ENCODE data around the gene OASL.

Gene OASL

DNA sequence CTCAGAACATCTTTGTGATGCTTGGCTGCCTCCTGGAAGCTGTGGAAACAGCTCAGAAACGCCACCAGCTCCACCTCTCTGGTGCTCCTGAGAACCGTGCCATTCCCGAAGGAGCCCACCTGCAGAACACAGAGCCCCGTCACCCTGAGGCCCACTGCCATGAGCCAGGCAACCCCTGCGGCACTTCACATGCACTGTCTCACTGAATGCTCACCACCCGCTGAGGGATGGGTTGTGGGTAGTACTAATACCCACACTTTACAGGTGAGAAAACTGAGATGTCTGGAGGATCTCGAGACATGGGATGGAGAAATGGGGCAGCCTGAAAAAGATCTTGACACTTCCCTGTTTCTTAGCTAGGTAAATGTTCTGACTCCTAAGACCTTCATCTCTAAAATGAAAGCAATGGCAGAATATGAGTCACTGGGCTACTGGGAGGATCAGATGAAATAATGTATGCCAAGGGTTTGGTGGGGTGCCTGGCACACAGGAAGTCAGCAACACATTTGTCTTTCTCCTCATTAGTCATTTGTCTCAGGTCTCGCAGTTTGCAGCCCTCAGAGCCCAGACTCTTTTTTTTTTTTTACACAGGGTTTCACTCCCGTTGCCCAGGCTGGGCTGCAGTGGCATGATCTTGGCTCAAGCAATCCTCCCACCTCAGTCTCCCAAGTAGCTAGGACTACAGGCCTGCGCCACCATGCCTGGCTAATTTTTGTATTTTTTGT is 5.3 kb downstream of the OASL start:
- H3K9ac ChIP-seq (ENCODE audit: low read depth, low read length, poor library complexity, severe bottlenecking) = no peak overlapping the region
- H3K4me3 ChIP-seq (ENCODE audit: low read length, poor library complexity, severe bottlenecking) = no peak overlapping the region
- no peak overlapping the region for H2AFZ ChIP-seq (ENCODE audit: low read length)
- H3K9me2 ChIP-seq (replicated peaks; ENCODE audit: low read depth, low read length) = no peaks in the 10 kb centered on the region
- H3K9me3 ChIP-seq (ENCODE audit: insufficient read depth, low read depth, low read length) = no peaks in the 10 kb centered on the region
- H3K27me3 ChIP-seq (ENCODE audit: insufficient read depth, low read length, poor library complexity, severe bottlenecking) = peaks cover 69% of the 10 kb centered on the region
- H3K4me2 ChIP-seq (ENCODE audit: low read depth, low read length, poor library complexity, severe bottlenecking) = peak overlapping the region; percentile 22
- no peaks in the 10 kb centered on the region for H3F3A ChIP-seq (ENCODE audit: low read depth)
- H3K79me2 ChIP-seq (ENCODE audit: insufficient read depth, low read length) = no peaks in the 10 kb centered on the region
- no peaks in the 10 kb centered on the region for H3K36me3 ChIP-seq (ENCODE audit: insufficient read depth, low read length)
- H3K4me1 ChIP-seq (ENCODE audit: insufficient read depth, low read length, poor library complexity, severe bottlenecking) = peaks cover 9% of the 10 kb centered on the region
- no peaks in the 10 kb centered on the region for H4K20me1 ChIP-seq (ENCODE audit: insufficient read depth, low read length, poor library complexity, severe bottlenecking)
- TF ChIP-seq EZH2phosphoT487 (IDR thresholded peaks at IDR 0.05; ENCODE audit: borderline replicate concordance) = no peak
- TF ChIP-seq, protein P1, sequence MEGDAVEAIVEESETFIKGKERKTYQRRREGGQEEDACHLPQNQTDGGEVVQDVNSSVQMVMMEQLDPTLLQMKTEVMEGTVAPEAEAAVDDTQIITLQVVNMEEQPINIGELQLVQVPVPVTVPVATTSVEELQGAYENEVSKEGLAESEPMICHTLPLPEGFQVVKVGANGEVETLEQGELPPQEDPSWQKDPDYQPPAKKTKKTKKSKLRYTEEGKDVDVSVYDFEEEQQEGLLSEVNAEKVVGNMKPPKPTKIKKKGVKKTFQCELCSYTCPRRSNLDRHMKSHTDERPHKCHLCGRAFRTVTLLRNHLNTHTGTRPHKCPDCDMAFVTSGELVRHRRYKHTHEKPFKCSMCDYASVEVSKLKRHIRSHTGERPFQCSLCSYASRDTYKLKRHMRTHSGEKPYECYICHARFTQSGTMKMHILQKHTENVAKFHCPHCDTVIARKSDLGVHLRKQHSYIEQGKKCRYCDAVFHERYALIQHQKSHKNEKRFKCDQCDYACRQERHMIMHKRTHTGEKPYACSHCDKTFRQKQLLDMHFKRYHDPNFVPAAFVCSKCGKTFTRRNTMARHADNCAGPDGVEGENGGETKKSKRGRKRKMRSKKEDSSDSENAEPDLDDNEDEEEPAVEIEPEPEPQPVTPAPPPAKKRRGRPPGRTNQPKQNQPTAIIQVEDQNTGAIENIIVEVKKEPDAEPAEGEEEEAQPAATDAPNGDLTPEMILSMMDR (conservative IDR thresholded peaks at IDR 0.05; ENCODE audit: low read length) = no peak

DNA sequence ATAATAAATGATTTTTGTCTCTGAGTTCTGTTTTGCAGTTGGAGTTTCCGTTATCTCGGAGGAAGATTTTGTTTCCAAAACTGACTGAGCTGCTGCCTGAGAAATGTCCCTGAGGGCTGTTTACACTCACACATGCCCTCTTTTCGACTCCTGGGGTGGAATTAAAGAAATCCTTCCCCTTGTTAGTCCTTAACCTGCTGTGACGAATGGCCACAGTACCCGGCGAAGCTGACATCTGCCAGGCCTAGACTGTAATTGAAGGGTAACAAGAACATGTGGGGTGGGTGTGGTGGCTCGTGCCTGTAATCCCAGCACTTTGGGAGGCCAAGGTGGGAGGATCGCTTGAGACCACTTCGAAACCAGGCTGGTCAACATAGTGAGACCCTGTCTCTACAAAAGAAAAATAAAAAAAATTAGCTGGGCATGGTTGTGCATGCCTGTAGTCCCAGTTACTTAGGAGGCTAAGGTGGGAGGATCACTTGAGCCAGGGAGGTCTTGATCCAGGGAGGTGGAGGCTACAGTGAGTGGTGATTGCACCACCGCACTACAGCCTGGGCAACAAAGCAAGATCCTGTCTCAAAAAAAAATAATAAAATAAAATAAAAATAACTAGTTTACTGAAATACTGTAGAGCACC is 8.4 kb downstream of the OASL start:
- peaks cover 60% of the 10 kb centered on the region for H3K27me3 ChIP-seq (ENCODE audit: insufficient read depth, low read length, poor library complexity, severe bottlenecking)
- no peak overlapping the region for H3K9ac ChIP-seq (ENCODE audit: low read depth, low read length, poor library complexity, severe bottlenecking)
- H3K9me3 ChIP-seq (ENCODE audit: insufficient read depth, low read depth, low read length) = no peaks in the 10 kb centered on the region
- no peaks in the 10 kb centered on the region for H3K9me2 ChIP-seq (replicated peaks; ENCODE audit: low read depth, low read length)
- H3F3A ChIP-seq (ENCODE audit: low read depth) = no peaks in the 10 kb centered on the region
- H3K4me1 ChIP-seq (ENCODE audit: insufficient read depth, low read length, poor library complexity, severe bottlenecking) = peaks cover 9% of the 10 kb centered on the region
- no peak for TF ChIP-seq EZH2phosphoT487 (IDR thresholded peaks at IDR 0.05; ENCODE audit: borderline replicate concordance)
- TF ChIP-seq, protein P1 (conservative IDR thresholded peaks at IDR 0.05; ENCODE audit: low read length) = no peak
- no peak overlapping the region for H2AFZ ChIP-seq (ENCODE audit: low read length)
- H3K36me3 ChIP-seq (ENCODE audit: insufficient read depth, low read length) = no peaks in the 10 kb centered on the region
- no peaks in the 10 kb centered on the region for H3K79me2 ChIP-seq (ENCODE audit: insufficient read depth, low read length)
- H3K4me3 ChIP-seq (ENCODE audit: low read length, poor library complexity, severe bottlenecking) = no peak overlapping the region
- H4K20me1 ChIP-seq (ENCODE audit: insufficient read depth, low read length, poor library complexity, severe bottlenecking) = no peaks in the 10 kb centered on the region
- H3K4me2 ChIP-seq (ENCODE audit: low read depth, low read length, poor library complexity, severe bottlenecking) = no peak overlapping the region

DNA sequence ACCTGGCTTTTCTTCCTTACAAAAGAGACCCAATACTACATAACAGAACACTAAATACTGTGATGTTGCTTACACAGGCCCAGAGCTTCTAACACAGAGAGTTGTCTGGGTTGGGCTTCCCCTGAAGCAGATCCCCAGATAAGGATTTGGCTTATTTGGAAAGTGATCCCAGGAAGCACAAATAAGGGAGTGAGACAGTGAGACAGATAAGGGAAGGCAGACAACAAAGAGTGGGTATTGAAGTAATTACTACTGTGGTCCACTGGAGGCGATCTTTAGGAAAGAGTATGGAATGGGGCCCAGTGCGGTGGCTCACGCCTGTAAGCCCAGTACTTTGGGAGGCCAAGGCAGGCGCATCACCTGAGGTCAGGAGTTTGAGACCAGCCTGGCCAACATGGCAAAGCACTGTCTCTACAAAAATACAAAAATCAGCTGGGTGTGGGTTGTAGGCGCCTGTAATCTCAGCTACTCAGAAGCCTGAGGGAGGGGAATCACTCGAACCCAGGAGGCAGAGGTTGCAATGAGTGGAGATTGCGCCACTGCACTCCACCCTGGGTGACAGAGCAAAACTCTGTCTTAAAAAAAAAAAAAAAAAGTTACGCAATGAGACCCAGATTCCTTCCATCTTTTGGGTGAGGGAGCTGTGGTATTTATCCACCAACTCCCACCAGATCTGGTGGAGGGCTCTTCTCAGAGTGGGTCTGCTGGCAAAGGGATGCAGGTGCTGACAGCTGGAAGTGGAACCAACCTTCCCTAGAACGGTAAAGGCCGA is 12.6 kb downstream of the OASL start:
- Histone ChIP-seq H3K27me3 (ENCODE audit: insufficient read depth, low read length, poor library complexity, severe bottlenecking) (peaks cover 20% of the 10 kb centered on the region), H3K79me2 (ENCODE audit: insufficient read depth, low read length) (no peaks in the 10 kb centered on the region), H3K4me3 (ENCODE audit: low read length, poor library complexity, severe bottlenecking) (no peak overlapping the region), H3K4me1 (ENCODE audit: insufficient read depth, low read length, poor library complexity, severe bottlenecking) (no peaks in the 10 kb centered on the region), H3K36me3 (ENCODE audit: insufficient read depth, low read length) (no peaks in the 10 kb centered on the region), H3F3A (ENCODE audit: low read depth) (no peaks in the 10 kb centered on the region), H2AFZ (ENCODE audit: low read length) (no peak overlapping the region), H3K9ac (ENCODE audit: low read depth, low read length, poor library complexity, severe bottlenecking) (no peak overlapping the region), H3K4me2 (ENCODE audit: low read depth, low read length, poor library complexity, severe bottlenecking) (no peak overlapping the region), H3K9me2 (replicated peaks; ENCODE audit: low read depth, low read length) (no peaks in the 10 kb centered on the region), H3K9me3 (ENCODE audit: insufficient read depth, low read depth, low read length) (no peaks in the 10 kb centered on the region), H4K20me1 (ENCODE audit: insufficient read depth, low read length, poor library complexity, severe bottlenecking) (no peaks in the 10 kb centered on the region)
- TF ChIP-seq EZH2phosphoT487 (IDR thresholded peaks at IDR 0.05; ENCODE audit: borderline replicate concordance) = no peak
- TF ChIP-seq, protein P1 (conservative IDR thresholded peaks at IDR 0.05; ENCODE audit: low read length) = peak; percentile 36
